ENCODE data around the gene CLEC4G. TPM values are rescaled to one million over a fixed set of nuclear protein-coding genes. Genes with fewer than 3 reads are reported as not detected.

Gene CLEC4G
- total RNA-seq, 3 donors from 2014 or later (not counting 1 experiment from before 2014, with no cell fraction given): not detected

GRCh38 chr19:7738023-7738422 lies 6.1 kb upstream of the CLEC4G start:
- DNase-seq (no peak), ATAC-seq (no peak)
- H3K27me3 ChIP-seq (ENCODE audit: control insufficient read depth, insufficient read depth, low read length): no peaks in the 10 kb centered on the region
- no peaks in the 10 kb centered on the region for H3K36me3 ChIP-seq (ENCODE audit: control insufficient read depth, insufficient read depth, low read length)
- H3K9me3 ChIP-seq (ENCODE audit: control insufficient read depth, insufficient read depth, low read length): no peaks in the 10 kb centered on the region
- no peak overlapping the region for H3K27ac ChIP-seq (ENCODE audit: low read length)
- Mint-ChIP-seq H3K27ac (no peak overlapping the region), H3K4me1 (peaks cover 0 to 6% of the 10 kb centered on the region in 2 donors), H3K36me3 (no peaks in the 10 kb centered on the region), H3K4me3 (no peak overlapping the region), H3K9me3 (no peaks in the 10 kb centered on the region), H3K27me3 (ENCODE audit: low read depth in 2 of 2) (peaks cover 19 to 25% of the 10 kb centered on the region in 2 donors)
- TF ChIP-seq, protein P1, sequence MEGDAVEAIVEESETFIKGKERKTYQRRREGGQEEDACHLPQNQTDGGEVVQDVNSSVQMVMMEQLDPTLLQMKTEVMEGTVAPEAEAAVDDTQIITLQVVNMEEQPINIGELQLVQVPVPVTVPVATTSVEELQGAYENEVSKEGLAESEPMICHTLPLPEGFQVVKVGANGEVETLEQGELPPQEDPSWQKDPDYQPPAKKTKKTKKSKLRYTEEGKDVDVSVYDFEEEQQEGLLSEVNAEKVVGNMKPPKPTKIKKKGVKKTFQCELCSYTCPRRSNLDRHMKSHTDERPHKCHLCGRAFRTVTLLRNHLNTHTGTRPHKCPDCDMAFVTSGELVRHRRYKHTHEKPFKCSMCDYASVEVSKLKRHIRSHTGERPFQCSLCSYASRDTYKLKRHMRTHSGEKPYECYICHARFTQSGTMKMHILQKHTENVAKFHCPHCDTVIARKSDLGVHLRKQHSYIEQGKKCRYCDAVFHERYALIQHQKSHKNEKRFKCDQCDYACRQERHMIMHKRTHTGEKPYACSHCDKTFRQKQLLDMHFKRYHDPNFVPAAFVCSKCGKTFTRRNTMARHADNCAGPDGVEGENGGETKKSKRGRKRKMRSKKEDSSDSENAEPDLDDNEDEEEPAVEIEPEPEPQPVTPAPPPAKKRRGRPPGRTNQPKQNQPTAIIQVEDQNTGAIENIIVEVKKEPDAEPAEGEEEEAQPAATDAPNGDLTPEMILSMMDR (IDR thresholded peaks at IDR 0.05): no peak
- intact Hi-C loops (cut with micrococcal nuclease): no loop called here
- H3K4me3 ChIP-seq (ENCODE audit: low read length): no peak overlapping the region
- 75% methylated on average over 7 of the region's 7 CpGs for WGBS (ENCODE audit: insufficient coverage)
- no peaks in the 10 kb centered on the region for H3K4me1 ChIP-seq (ENCODE audit: control insufficient read depth, insufficient read depth, low read length)

DNA sequence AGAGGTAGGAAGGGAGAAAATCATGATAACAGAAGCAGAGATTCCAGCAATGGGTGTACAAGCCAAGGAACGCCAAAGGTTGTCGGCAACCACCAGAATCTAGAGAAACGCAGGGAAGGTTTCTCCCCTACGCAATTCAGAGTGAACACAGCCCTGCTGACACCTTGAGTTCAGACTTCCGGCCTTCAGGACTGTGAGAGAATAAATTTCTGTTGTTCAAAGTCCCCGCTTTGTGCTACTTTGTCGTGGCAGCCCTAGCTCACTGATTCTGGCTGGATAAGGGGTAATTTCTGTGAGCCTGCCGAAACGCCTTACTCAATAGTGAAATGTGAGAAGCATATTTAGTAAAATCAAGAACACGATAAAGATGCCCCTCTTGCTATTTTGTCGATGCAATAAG lies 5.3 kb upstream of the CLEC4G start:
- DNase-seq (no peak), ATAC-seq (no peak)
- Mint-ChIP-seq H3K4me3 (no peak overlapping the region), H3K4me1 (peaks cover 0 to 6% of the 10 kb centered on the region in 2 donors), H3K36me3 (no peaks in the 10 kb centered on the region), H3K27ac (no peak overlapping the region), H3K27me3 (ENCODE audit: low read depth in 2 of 2) (peaks cover 14 to 25% of the 10 kb centered on the region in 2 donors), H3K9me3 (no peaks in the 10 kb centered on the region)
- Histone ChIP-seq H3K4me1 (ENCODE audit: control insufficient read depth, insufficient read depth, low read length) (no peaks in the 10 kb centered on the region), H3K9me3 (ENCODE audit: control insufficient read depth, insufficient read depth, low read length) (no peaks in the 10 kb centered on the region), H3K36me3 (ENCODE audit: control insufficient read depth, insufficient read depth, low read length) (no peaks in the 10 kb centered on the region), H3K4me3 (ENCODE audit: low read length) (no peak overlapping the region), H3K27ac (ENCODE audit: low read length) (no peak overlapping the region), H3K27me3 (ENCODE audit: control insufficient read depth, insufficient read depth, low read length) (no peaks in the 10 kb centered on the region)
- intact Hi-C loops (cut with micrococcal nuclease): no loop called here
- TF ChIP-seq, protein P1 (IDR thresholded peaks at IDR 0.05): no peak
- WGBS (ENCODE audit: insufficient coverage): 87% methylated on average over 11 of the region's 11 CpGs

- intact Hi-C loops (cut with micrococcal nuclease): no loop called here
- Mint-ChIP-seq H3K9me3 (no peaks in the 10 kb centered on the region), H3K4me1 (peaks cover 0 to 6% of the 10 kb centered on the region in 2 donors), H3K4me3 (no peak overlapping the region), H3K27ac (no peak overlapping the region), H3K27me3 (ENCODE audit: low read depth in 2 of 2) (peaks cover 14 to 27% of the 10 kb centered on the region in 2 donors), H3K36me3 (no peaks in the 10 kb centered on the region)
- TF ChIP-seq, protein P1 (IDR thresholded peaks at IDR 0.05): no peak
- H3K4me1 ChIP-seq (ENCODE audit: control insufficient read depth, insufficient read depth, low read length): no peaks in the 10 kb centered on the region
- H3K4me3 ChIP-seq (ENCODE audit: low read length): no peak overlapping the region
- WGBS (ENCODE audit: insufficient coverage): 83% methylated on average over 1 of the region's 1 CpG
- H3K27ac ChIP-seq (ENCODE audit: low read length): no peak overlapping the region
- DNase-seq (no peak), ATAC-seq (no peak)
- no peaks in the 10 kb centered on the region for H3K9me3 ChIP-seq (ENCODE audit: control insufficient read depth, insufficient read depth, low read length)
- H3K36me3 ChIP-seq (ENCODE audit: control insufficient read depth, insufficient read depth, low read length): no peaks in the 10 kb centered on the region
- no peaks in the 10 kb centered on the region for H3K27me3 ChIP-seq (ENCODE audit: control insufficient read depth, insufficient read depth, low read length)
Observed at GRCh38 chr19:7736148-7736547, 4.2 kb upstream of the CLEC4G start.

Data from natural killer cell (primary cell).